WTC11 (cell line): ENCODE results near the gene RIN3. TPM values are rescaled to one million over a fixed set of nuclear protein-coding genes. Genes with fewer than 3 reads are reported as not detected.

Experiments used
- ATAC-seq: fragments of 200-7000 bp; cut with Tn5 transposase; 2 replicates; pipeline ENCODE4 v1.10.0; 2021; ENCODE audit warnings: mild to moderate bottlenecking, moderate library complexity
- CTCF ChIA-PET: fragments of 300-600 bp; sonication (Branson Sonifier 250); formaldehyde crosslinking; loops from one replicate; lab custom pipeline; 2021; ENCODE audit warnings: antibody characterized with exemption; lab: Charles Lee
- POLR2A ChIA-PET: fragments of 350-600 bp; sonication (Branson Sonifier 250); formaldehyde crosslinking; loops from one replicate; lab custom pipeline; 2021; ENCODE audit warnings: antibody characterized with exemption; lab: Charles Lee
- DNase-seq: peaks from one replicate; pipeline ENCODE4 v3.0.0; 2021; ENCODE audit warnings: low spot score
- H3K27ac Mint-ChIP-seq: 2 replicates; pipeline ENCODE4 v1.8.0; 2021; ENCODE audit warnings: mixed read lengths
- H3K27me3 Mint-ChIP-seq: 2 replicates; pipeline ENCODE4 v1.8.0; 2021; ENCODE audit warnings: low read depth, mild to moderate bottlenecking, moderate library complexity, mixed read lengths
- H3K36me3 Mint-ChIP-seq: 2 replicates; pipeline ENCODE4 v1.8.0; 2021; ENCODE audit warnings: mixed read lengths
- H3K4me1 Mint-ChIP-seq: 2 replicates; pipeline ENCODE4 v1.8.0; 2022; ENCODE audit warnings: mixed read lengths
- H3K4me3 Mint-ChIP-seq: 2 replicates; pipeline ENCODE4 v1.8.0; 2021; ENCODE audit warnings: mild to moderate bottlenecking, moderate library complexity, mixed read lengths
- H3K9me3 Mint-ChIP-seq: 2 replicates; pipeline ENCODE4 v1.8.0; 2021; ENCODE audit warnings: mixed read lengths
- CBFB ChIP-seq: sonication (generic); formaldehyde crosslinking; IDR thresholded peaks from 2 replicates; pipeline ENCODE4 v1.8.1; 2022; ENCODE audit warnings: mild to moderate bottlenecking, low read depth, missing genetic modification reagents
- CREM ChIP-seq: sonication (generic); formaldehyde crosslinking; IDR thresholded peaks from 2 replicates; pipeline ENCODE4 v1.8.1; 2022; ENCODE audit warnings: mild to moderate bottlenecking, missing genetic modification reagents, moderate library complexity
- EMX1 ChIP-seq: fragments of 250-450 bp; sonication (Bioruptor Pico); IDR thresholded peaks from 2 replicates; pipeline ENCODE4 v1.8.0; 2021; ENCODE audit warnings: mild to moderate bottlenecking
- GRHL2 ChIP-seq: fragments of 250-450 bp; sonication (Bioruptor Pico); IDR thresholded peaks from 2 replicates; pipeline ENCODE4 v1.8.0; 2022; ENCODE audit warnings: mild to moderate bottlenecking, moderate library complexity; ENCODE audit not compliant: insufficient replicate concordance, severe bottlenecking
- JAZF1 ChIP-seq: fragments of 250-450 bp; sonication (Bioruptor Pico); IDR thresholded peaks from 2 replicates; pipeline ENCODE4 v1.9.0; 2021; ENCODE audit warnings: moderate library complexity, mild to moderate bottlenecking, inconsistent platforms
- MYBL2 ChIP-seq: sonication (generic); formaldehyde crosslinking; IDR thresholded peaks from 2 replicates; pipeline ENCODE4 v1.8.1; 2023; ENCODE audit warnings: mild to moderate bottlenecking, moderate library complexity, missing genetic modification reagents
- NR1H2 ChIP-seq: sonication (generic); formaldehyde crosslinking; IDR thresholded peaks from 2 replicates; pipeline ENCODE4 v1.9.0; 2021; ENCODE audit warnings: mild to moderate bottlenecking, moderate library complexity, missing genetic modification reagents
- NR2C2 ChIP-seq: sonication (generic); formaldehyde crosslinking; IDR thresholded peaks from 2 replicates; pipeline ENCODE4 v1.8.0; 2022; ENCODE audit warnings: mild to moderate bottlenecking, missing genetic modification reagents
- OVOL2 ChIP-seq: fragments of 250-450 bp; sonication (Bioruptor Pico); IDR thresholded peaks from 2 replicates; pipeline ENCODE4 v1.9.0; 2021; ENCODE audit warnings: mild to moderate bottlenecking, borderline replicate concordance
- RELA ChIP-seq: sonication (generic); formaldehyde crosslinking; IDR thresholded peaks from 2 replicates; pipeline ENCODE4 v1.8.1; 2022; ENCODE audit warnings: missing genetic modification reagents, mild to moderate bottlenecking, borderline replicate concordance
- RORB ChIP-seq: fragments of 250-450 bp; sonication (Bioruptor Pico); IDR thresholded peaks from 2 replicates; pipeline ENCODE4 v1.9.0; 2021; ENCODE audit warnings: mild to moderate bottlenecking
- SMAD4 ChIP-seq: sonication (generic); formaldehyde crosslinking; IDR thresholded peaks from 2 replicates; pipeline ENCODE4 v1.8.0; 2022; ENCODE audit warnings: mild to moderate bottlenecking, missing genetic modification reagents
- SOX15 ChIP-seq: fragments of 250-450 bp; sonication (Bioruptor Pico); IDR thresholded peaks from 2 replicates; pipeline ENCODE4 v1.9.0; 2021; ENCODE audit warnings: mild to moderate bottlenecking
- SP1 ChIP-seq: sonication (generic); formaldehyde crosslinking; conservative IDR thresholded peaks from 2 replicates; pipeline ENCODE4 v1.8.1; 2022; ENCODE audit warnings: missing genetic modification reagents
- TEAD1 ChIP-seq: sonication (generic); formaldehyde crosslinking; IDR thresholded peaks from 2 replicates; pipeline ENCODE4 v1.8.0; 2022; ENCODE audit warnings: mild to moderate bottlenecking, missing genetic modification reagents
- TEAD4 ChIP-seq: sonication (generic); formaldehyde crosslinking; IDR thresholded peaks from 2 replicates; pipeline ENCODE4 v1.8.0; 2022; ENCODE audit warnings: mild to moderate bottlenecking, missing genetic modification reagents
- ZBTB21 ChIP-seq: sonication (generic); formaldehyde crosslinking; IDR thresholded peaks from 2 replicates; pipeline ENCODE4 v1.8.1; 2023; ENCODE audit warnings: mild to moderate bottlenecking, missing genetic modification reagents, borderline replicate concordance
- ZNF219 ChIP-seq: sonication (generic); formaldehyde crosslinking; IDR thresholded peaks from 2 replicates; pipeline ENCODE4 v1.8.0; 2023; ENCODE audit warnings: missing genetic modification reagents, mild to moderate bottlenecking, borderline replicate concordance
- ZNF232 ChIP-seq: sonication (generic); formaldehyde crosslinking; IDR thresholded peaks from 2 replicates; pipeline ENCODE4 v1.8.0; 2022; ENCODE audit warnings: mild to moderate bottlenecking, missing genetic modification reagents
- ZNF317 ChIP-seq: sonication (generic); formaldehyde crosslinking; IDR thresholded peaks from 2 replicates; pipeline ENCODE4 v1.8.1; 2023; ENCODE audit warnings: low read depth, mild to moderate bottlenecking, moderate library complexity, missing genetic modification reagents, borderline replicate concordance
- ZNF416 ChIP-seq: fragments of 250-450 bp; sonication (Bioruptor Pico); IDR thresholded peaks from 2 replicates; pipeline ENCODE4 v1.9.0; 2021; ENCODE audit warnings: mild to moderate bottlenecking, inconsistent platforms
- total RNA-seq: library from RNA; stranded (reverse); gene quantifications from 3 replicates; pipeline ENCODE4 v1.2.3, GENCODE V29; 2021
- TF ChIP-seq, protein P1 (sequence below): sonication (generic); formaldehyde crosslinking; IDR thresholded peaks from 2 replicates; pipeline ENCODE4 v1.8.1; 2023; ENCODE audit warnings: mild to moderate bottlenecking, moderate library complexity, missing genetic modification reagents
- TF ChIP-seq, protein P2 (sequence below): fragments of 250-450 bp; sonication (Bioruptor Pico); IDR thresholded peaks from 2 replicates; pipeline ENCODE4 v1.9.0; 2021; ENCODE audit warnings: mild to moderate bottlenecking
- TF ChIP-seq, protein P3 (sequence below): sonication (generic); formaldehyde crosslinking; IDR thresholded peaks from 2 replicates; pipeline ENCODE4 v1.8.1; 2023; ENCODE audit warnings: mild to moderate bottlenecking, missing genetic modification reagents, moderate library complexity
- TF ChIP-seq, protein P4 (sequence below): sonication (generic); formaldehyde crosslinking; IDR thresholded peaks from 2 replicates; pipeline ENCODE4 v1.8.1; 2023; ENCODE audit warnings: mild to moderate bottlenecking, missing genetic modification reagents
- TF ChIP-seq, protein P5 (sequence below): fragments of 250-450 bp; sonication (Bioruptor Pico); IDR thresholded peaks from 2 replicates; pipeline ENCODE4 v2.1.2; 2022; ENCODE audit warnings: mild to moderate bottlenecking, moderate library complexity

The RIN3 gene
- total RNA-seq, 1 experiment from 2014 or later = 3.3 TPM

DNA sequence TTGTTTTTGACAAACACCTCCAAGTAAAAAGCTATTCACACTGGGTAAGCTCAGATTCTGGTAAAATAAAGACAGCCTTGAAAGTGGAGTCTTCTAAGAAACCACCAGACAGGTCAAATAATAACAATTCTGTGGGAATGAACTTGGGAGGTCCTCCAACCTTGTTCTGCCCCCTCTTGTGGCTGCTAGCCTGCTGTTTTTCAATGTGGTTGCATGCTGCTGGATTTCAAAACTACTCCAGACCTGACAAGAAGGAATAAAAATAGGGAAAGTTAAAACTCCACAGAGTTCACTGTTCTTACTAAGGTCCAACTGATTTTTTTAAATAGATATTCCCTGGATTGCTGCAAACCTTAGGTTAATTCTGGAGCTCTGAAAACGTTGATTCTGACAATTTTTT lies 32.2 kb upstream of the RIN3 start:
- H3K9me3 Mint-ChIP-seq = peaks cover 20% of the 10 kb centered on the region
- ChIA-PET CTCF (interaction anchor here (1.3 to 1.5 kb wide), 2 partner anchors 21 to 205 kb away, joined by 4 to 6 read pairs; no protein-coding TSS in a partner anchor), POLR2A (no interaction called here)
- no peak for DNase-seq
- peaks cover 8% of the 10 kb centered on the region; the same call in 1 of the 2 replicates for H3K4me1 Mint-ChIP-seq
- TF ChIP-seq EMX1 (CRISPR knock-in tag) (no peak), ZNF416 (no peak), OVOL2 (CRISPR knock-in tag) (no peak), CREM (no peak), ZNF317 (no peak), RORB (no peak), TEAD1 (CRISPR knock-in tag) (no peak), RELA (no peak), MYBL2 (no peak), SOX15 (CRISPR knock-in tag) (no peak), CBFB (no peak), JAZF1 (CRISPR knock-in tag) (no peak)
- TF ChIP-seq, protein P1, sequence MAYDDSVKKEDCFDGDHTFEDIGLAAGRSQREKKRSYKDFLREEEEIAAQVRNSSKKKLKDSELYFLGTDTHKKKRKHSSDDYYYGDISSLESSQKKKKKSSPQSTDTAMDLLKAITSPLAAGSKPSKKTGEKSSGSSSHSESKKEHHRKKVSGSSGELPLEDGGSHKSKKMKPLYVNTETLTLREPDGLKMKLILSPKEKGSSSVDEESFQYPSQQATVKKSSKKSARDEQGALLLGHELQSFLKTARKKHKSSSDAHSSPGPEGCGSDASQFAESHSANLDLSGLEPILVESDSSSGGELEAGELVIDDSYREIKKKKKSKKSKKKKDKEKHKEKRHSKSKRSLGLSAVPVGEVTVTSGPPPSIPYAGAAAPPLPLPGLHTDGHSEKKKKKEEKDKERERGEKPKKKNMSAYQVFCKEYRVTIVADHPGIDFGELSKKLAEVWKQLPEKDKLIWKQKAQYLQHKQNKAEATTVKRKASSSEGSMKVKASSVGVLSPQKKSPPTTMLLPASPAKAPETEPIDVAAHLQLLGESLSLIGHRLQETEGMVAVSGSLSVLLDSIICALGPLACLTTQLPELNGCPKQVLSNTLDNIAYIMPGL = no peak
- TF ChIP-seq, protein P2, sequence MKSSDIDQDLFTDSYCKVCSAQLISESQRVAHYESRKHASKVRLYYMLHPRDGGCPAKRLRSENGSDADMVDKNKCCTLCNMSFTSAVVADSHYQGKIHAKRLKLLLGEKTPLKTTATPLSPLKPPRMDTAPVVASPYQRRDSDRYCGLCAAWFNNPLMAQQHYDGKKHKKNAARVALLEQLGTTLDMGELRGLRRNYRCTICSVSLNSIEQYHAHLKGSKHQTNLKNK (CRISPR knock-in tag) = no peak
- TF ChIP-seq, protein P3, sequence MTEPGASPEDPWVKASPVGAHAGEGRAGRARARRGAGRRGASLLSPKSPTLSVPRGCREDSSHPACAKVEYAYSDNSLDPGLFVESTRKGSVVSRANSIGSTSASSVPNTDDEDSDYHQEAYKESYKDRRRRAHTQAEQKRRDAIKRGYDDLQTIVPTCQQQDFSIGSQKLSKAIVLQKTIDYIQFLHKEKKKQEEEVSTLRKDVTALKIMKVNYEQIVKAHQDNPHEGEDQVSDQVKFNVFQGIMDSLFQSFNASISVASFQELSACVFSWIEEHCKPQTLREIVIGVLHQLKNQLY (CRISPR knock-in tag) = no peak
- TF ChIP-seq, protein P4, sequence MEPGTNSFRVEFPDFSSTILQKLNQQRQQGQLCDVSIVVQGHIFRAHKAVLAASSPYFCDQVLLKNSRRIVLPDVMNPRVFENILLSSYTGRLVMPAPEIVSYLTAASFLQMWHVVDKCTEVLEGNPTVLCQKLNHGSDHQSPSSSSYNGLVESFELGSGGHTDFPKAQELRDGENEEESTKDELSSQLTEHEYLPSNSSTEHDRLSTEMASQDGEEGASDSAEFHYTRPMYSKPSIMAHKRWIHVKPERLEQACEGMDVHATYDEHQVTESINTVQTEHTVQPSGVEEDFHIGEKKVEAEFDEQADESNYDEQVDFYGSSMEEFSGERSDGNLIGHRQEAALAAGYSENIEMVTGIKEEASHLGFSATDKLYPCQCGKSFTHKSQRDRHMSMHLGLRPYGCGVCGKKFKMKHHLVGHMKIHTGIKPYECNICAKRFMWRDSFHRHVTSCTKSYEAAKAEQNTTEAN (CRISPR knock-in tag) = no peak
- H3K36me3 Mint-ChIP-seq = no peaks in the 10 kb centered on the region
- H3K4me3 Mint-ChIP-seq = no peak overlapping the region
- no peak overlapping the region for H3K27ac Mint-ChIP-seq
- H3K27me3 Mint-ChIP-seq = no peaks in the 10 kb centered on the region
- ATAC-seq = no peak

DNA sequence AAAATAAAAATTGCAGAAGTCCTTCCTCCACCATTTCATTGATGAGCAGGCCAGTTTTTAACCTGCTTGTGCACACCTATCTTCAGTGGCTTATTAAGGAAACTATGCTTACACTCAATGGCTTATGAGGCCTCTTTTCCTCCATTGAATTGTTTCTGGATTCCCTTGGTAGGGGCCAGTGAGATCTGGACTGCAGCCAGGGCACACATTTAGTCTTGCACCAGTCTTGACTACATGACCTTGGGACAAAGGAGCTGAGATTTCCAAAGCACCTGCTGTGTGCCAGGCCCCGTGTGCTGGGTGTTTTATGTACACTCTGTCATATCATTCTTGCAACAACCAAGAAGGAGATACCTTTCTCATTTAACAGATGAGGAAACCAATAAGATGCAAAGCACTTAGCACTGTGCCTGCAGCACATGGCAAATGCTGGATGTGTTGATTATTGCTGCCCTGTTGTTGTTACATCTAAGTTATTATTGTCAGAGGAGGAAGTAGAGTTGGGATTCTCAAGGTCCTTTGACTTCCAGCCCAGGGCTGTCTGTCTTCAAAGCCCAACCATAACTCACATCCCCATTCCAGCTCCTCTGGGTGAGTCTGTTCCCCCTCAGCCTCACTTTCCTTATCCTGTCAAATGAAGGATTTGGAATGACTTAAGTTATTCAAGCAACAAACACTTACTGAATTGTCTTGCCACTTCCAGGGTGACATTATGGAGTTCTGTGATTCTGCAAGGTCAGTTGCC lies 31.6 kb upstream of the RIN3 start:
- CTCF ChIA-PET = interaction anchor here (1.5 kb wide), 1 partner anchor 205 kb away, joined by 4 read pairs; no protein-coding TSS in a partner anchor

DNA sequence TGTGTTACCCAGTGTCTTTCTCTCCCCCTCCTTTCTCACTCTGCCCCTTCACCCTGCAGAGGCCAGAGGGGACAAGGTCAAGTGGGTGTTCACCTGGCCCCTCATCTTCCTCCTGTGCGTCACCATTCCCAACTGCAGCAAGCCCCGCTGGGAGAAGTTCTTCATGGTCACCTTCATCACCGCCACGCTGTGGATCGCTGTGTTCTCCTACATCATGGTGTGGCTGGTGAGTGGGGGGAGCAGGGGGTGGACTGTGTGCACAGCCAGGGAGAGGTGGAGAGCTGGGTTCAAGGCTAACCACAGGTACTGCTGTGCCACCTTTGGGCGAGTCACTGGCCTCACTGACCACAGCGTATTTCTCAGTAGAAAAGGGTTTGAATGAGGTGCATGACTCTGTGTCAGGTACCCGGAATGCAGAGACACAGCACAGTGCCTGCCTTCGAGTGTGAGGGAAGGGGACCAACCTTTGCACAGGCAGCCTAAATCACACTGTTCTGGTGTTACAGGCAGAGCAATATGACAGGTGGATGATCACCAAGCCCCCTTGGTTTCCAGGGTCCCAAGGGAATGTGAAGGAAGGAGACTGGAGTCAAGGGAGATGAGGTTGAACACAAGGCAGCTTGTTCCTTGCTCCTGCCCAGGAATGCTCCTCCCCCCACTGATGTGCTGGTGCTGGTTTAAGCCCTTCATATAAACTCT lies 30.8 kb upstream of the RIN3 start:
- TF ChIP-seq RORB (no peak), ZNF232 (CRISPR knock-in tag) (no peak), ZNF219 (no peak), NR2C2 (CRISPR knock-in tag) (no peak), TEAD4 (CRISPR knock-in tag) (no peak), TEAD1 (CRISPR knock-in tag) (no peak), ZBTB21 (CRISPR knock-in tag) (no peak), OVOL2 (CRISPR knock-in tag) (no peak), CBFB (no peak), SOX15 (CRISPR knock-in tag) (no peak), SP1 (CRISPR knock-in tag) (no peak), NR1H2 (CRISPR knock-in tag) (no peak), SMAD4 (CRISPR knock-in tag) (no peak)
- TF ChIP-seq, protein P5, sequence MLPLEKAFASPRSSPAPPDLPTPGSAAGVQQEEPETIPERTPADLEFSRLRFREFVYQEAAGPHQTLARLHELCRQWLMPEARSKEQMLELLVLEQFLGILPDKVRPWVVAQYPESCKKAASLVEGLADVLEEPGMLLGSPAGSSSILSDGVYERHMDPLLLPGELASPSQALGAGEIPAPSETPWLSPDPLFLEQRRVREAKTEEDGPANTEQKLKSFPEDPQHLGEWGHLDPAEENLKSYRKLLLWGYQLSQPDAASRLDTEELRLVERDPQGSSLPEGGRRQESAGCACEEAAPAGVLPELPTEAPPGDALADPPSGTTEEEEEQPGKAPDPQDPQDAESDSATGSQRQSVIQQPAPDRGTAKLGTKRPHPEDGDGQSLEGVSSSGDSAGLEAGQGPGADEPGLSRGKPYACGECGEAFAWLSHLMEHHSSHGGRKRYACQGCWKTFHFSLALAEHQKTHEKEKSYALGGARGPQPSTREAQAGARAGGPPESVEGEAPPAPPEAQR (CRISPR knock-in tag) = no peak
- no peak overlapping the region for H3K27ac Mint-ChIP-seq
- peaks cover 16% of the 10 kb centered on the region for H3K4me1 Mint-ChIP-seq
- ChIA-PET POLR2A (no interaction called here), CTCF (interaction anchor here (0.9 kb wide), 1 partner anchor 204 kb away, joined by 3 read pairs; no protein-coding TSS in a partner anchor)
- DNase-seq = no peak
- H3K9me3 Mint-ChIP-seq = peaks cover 20% of the 10 kb centered on the region
- H3K4me3 Mint-ChIP-seq = no peak overlapping the region
- no peaks in the 10 kb centered on the region for H3K36me3 Mint-ChIP-seq
- no peak for ATAC-seq
- H3K27me3 Mint-ChIP-seq = no peaks in the 10 kb centered on the region; the same call in 1 of the 2 replicates

More for the DNA sequence above, 31.6 kb upstream of the RIN3 start:
- POLR2A ChIA-PET = no interaction called here
- Mint-ChIP-seq H3K4me3 (no peak overlapping the region), H3K27me3 (no peaks in the 10 kb centered on the region), H3K36me3 (no peaks in the 10 kb centered on the region), H3K9me3 (peaks cover 20% of the 10 kb centered on the region), H3K27ac (no peak overlapping the region), H3K4me1 (peaks cover 8% of the 10 kb centered on the region)
- TF ChIP-seq GRHL2 (no peak), MYBL2 (no peak)
- no peak for ATAC-seq
- DNase-seq = no peak
